ENCODE measurements around the gene ATP10A.

- TF ChIP-seq ATF2 (CRISPR knock-in tag; IDR thresholded peaks at IDR 0.05; ENCODE audit: borderline replicate concordance, low read depth) (no peak), HMGXB4 (CRISPR knock-in tag; IDR thresholded peaks at IDR 0.05) (no peak), ATF3 (CRISPR knock-in tag; conservative IDR thresholded peaks at IDR 0.05) (no peak), CTCF (IDR thresholded peaks at IDR 0.05) (no peak), JAZF1 (CRISPR knock-in tag; IDR thresholded peaks at IDR 0.05) (no peak), ZNF232 (CRISPR knock-in tag; IDR thresholded peaks at IDR 0.05) (no peak), ELF4 (CRISPR knock-in tag; IDR thresholded peaks at IDR 0.05; ENCODE audit: low read depth) (no peak), PREB (CRISPR knock-in tag; IDR thresholded peaks at IDR 0.05; ENCODE audit: borderline replicate concordance) (no peak), ZNF512 (CRISPR knock-in tag; IDR thresholded peaks at IDR 0.05; ENCODE audit: borderline replicate concordance) (no peak)
Measured at GRCh38 chr15:25778161-25778560, 85.0 kb downstream of the ATP10A start.

Data from WTC11 (cell line).